GM21786 (cell line): ENCODE measurements around the gene NUMA1.
A peak's percentile ranks its signal among the peaks of the same experiment; 100 is the strongest.

Experiments used
- ATAC-seq: cut with Tn5 transposase; IDR thresholded peaks from one replicate; pipeline ENCODE4 v1.9.1; 2021; ENCODE audit not compliant: unreplicated experiment

NUMA1 gene, protein sequence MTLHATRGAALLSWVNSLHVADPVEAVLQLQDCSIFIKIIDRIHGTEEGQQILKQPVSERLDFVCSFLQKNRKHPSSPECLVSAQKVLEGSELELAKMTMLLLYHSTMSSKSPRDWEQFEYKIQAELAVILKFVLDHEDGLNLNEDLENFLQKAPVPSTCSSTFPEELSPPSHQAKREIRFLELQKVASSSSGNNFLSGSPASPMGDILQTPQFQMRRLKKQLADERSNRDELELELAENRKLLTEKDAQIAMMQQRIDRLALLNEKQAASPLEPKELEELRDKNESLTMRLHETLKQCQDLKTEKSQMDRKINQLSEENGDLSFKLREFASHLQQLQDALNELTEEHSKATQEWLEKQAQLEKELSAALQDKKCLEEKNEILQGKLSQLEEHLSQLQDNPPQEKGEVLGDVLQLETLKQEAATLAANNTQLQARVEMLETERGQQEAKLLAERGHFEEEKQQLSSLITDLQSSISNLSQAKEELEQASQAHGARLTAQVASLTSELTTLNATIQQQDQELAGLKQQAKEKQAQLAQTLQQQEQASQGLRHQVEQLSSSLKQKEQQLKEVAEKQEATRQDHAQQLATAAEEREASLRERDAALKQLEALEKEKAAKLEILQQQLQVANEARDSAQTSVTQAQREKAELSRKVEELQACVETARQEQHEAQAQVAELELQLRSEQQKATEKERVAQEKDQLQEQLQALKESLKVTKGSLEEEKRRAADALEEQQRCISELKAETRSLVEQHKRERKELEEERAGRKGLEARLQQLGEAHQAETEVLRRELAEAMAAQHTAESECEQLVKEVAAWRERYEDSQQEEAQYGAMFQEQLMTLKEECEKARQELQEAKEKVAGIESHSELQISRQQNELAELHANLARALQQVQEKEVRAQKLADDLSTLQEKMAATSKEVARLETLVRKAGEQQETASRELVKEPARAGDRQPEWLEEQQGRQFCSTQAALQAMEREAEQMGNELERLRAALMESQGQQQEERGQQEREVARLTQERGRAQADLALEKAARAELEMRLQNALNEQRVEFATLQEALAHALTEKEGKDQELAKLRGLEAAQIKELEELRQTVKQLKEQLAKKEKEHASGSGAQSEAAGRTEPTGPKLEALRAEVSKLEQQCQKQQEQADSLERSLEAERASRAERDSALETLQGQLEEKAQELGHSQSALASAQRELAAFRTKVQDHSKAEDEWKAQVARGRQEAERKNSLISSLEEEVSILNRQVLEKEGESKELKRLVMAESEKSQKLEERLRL (N-terminal part only)

DNA sequence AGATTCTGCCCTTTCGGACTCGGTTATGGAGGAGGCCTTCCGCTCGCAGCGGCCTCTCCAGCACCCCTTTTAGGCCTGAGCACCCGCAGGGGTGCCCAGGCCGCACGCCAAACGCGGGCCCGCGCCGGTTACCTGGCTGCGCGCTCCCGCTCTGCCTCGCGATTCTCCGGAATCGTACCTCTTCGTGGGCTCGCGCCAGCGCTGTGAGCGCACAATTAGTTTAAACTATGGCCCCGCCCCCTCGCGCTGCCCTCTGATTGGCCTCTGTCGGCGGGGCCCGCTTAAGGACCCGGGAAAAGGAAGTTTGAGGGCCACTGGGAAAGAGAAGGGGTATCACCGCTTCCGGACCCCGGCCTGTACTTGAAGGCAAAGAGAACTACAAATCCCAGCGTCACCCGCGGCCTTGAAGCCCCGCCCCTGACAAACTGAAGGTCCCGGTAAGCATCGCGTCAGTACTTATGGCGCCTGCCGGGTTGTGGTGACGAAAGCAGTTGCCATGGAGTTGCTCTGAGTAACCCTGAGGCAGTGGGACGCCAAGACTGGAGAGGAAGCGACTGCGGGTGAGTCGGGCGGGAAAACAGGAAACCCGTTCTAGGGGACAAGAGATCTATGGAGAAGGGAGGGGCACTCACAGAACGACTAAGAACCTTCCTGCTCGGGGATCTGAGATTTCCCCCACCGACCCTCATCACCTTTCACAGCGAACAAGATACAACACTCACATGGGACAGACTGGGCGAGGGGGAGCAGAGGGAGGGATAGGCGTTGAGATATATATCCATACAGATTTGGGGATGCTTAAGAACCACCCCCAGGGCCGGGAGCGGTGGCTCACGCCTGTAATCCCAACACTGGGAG lies at the start of gene NUMA1, which contains the start of gene LRRC51:
Gene NUMA1, minus strand, starts transcription at position 217 of the 858 bp plus-strand sequence. CDS start 44,599 bp downstream, outside the sequence.
Gene LRRC51, plus strand, starts transcription at position 525 of the 858 bp plus-strand sequence. CDS start 8,234 bp downstream, outside the sequence.
- ATAC-seq: peak; percentile 98

DNA sequence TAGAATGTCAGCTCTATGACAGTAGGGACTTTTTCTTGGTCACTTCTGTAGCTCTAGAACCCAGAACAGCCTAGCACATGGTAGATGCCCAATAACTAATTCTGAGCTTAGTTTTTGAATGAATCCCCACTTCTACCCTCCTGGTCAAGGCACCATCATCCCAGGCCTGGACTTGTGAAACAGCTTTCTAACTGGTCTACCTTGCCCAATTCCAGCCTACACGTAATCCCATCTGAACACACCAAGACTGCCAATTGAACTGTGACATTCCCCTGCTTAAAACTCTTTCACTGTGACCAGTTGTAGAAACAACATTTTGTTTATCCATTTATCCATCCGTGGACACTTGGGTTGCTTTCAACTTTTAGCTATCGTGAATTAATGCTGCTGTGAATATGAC lies 49.0 kb upstream of the NUMA1 start:
- ATAC-seq: no peak

DNA sequence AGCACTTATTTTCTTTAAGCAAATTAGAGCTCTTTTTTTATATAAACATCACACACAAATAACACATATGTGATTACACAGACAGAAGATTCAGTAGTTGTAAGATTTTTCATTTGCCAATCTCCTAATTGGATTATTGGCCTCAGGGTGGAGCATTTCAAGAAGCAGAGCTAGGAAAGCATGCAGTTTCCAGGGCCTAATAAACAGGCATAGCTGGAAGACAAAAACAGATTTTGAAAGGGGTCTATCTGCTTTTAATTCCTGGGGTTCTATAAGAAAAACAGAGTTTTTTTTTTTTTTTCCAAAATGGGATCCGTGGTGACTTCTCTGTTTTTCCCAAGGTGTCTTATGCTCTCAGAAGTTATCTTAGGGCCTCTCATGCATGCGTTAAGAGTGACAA lies 47.6 kb upstream of the NUMA1 start:
- no peak for ATAC-seq

DNA sequence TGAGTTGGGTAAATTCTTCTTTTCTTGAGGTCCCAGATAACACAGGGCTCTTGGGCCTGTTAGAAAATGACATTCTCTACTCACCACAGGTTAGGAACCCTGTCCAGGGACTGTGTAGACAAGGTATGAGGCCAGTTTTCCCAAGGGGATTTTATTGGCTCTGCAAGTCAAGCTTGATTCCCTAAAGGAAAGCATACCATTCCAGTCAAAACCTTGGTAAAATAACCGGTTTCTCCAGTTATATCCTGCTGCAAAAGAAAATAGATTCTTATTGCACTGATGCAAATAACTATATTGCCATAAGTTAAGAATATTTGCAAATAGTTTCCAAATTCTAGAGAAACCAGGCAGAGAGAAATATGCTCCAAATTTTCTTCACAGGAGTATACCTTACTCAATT lies 45.6 kb upstream of the NUMA1 start:
- ATAC-seq: no peak

DNA sequence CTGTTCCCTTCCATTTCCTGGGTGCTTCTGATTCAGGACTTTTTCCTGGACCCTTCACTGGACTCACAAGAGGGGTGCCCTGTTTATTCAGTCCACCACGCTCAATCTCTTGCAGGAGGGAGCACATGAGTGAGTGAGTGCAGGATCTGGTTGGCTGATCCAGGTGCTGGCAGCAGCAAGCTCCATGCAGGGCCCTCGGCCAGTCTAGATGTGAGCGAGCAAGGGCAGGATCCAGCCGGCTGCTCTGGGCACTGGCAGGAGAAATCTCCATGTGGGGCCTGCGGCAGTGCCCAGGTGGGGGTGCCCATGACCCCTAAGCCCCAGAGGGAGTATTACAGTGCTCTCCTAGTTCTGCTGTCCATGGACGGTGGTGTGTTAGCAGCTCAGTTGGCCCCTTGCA lies 43.7 kb upstream of the NUMA1 start:
- ATAC-seq: no peak

DNA sequence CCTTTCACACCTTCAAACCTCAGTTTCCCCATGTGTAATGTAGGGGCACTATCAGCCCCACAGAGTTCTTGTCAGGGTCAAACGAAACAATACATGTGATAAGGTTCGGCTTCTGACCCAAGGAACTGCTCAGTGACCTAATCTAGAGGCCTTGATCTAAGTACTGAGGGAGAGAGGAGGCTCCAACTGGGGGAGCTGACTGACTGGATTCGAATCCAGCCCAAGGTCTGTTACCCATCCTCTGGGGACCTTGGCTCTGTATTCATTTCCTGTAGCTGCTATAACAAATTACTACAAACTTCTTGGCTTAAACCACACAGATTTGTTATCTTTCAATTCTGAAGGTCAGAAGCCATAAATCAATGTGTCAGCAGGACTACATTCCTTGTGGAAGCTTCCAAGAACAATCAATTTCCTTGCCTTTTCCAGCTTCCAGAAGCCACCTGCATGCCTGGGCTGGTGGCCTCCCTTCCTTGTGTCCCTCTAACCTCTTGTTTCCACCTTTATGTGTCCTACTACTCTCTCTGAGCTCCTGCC lies 42.8 kb upstream of the NUMA1 start:
- no peak for ATAC-seq

DNA sequence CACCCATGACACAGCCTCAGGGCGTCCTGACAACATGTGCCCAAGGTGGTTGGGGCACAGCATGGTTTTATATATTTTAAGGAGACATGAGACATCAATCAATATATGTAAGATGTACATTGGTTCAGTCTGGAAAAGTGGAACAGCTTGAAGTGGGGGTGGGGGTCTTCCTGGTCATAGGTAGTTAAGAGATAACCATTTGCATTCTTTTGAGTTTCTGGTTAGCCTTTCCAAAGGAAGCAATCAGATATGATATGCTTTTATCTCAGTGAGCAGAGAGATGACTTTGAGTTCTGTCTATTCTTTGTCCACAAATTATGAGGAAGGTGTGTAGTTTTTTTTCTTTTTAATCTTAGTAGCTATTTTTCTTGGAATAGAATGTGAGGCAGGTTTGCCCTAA lies 42.3 kb upstream of the NUMA1 start:
- ATAC-seq: no peak

DNA sequence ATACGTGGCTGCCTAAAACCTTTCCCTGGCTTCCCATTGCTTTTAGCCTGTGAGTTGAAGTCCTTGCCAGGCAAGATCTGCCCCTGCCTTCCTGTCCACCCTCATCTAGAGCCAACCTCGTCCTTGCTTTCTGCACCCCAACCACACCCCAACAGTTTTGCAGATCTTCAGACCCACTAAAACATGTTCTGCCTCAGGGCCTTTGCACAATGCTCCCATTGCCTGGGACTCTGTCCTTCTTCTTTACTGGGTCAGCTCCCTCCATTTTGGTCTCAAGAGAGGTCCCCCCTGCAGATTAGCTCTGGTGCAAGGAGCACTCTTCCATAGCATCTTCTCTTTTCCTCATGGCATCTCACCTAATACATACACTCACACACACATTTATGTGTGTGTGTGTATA lies 40.6 kb upstream of the NUMA1 start:
- ATAC-seq: no peak

DNA sequence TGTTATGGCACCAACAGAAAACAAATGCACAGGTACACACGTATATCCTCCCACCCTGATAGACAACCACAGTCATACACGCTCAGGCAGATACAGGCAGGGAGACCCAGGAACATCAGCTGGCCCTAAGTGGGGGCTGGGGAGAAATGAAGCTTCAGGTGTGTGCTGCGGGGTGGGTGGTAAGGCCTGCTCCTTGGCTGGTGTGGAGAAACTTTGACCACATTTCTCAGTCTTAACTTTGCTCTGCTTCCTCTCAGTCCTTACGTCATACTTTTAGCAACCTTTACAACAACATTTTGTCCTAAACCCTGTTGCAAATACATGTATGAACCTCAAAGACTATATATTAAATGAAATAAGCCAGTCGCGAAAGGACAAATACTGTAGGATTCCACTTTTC lies 38.9 kb upstream of the NUMA1 start:
- ATAC-seq: no peak

DNA sequence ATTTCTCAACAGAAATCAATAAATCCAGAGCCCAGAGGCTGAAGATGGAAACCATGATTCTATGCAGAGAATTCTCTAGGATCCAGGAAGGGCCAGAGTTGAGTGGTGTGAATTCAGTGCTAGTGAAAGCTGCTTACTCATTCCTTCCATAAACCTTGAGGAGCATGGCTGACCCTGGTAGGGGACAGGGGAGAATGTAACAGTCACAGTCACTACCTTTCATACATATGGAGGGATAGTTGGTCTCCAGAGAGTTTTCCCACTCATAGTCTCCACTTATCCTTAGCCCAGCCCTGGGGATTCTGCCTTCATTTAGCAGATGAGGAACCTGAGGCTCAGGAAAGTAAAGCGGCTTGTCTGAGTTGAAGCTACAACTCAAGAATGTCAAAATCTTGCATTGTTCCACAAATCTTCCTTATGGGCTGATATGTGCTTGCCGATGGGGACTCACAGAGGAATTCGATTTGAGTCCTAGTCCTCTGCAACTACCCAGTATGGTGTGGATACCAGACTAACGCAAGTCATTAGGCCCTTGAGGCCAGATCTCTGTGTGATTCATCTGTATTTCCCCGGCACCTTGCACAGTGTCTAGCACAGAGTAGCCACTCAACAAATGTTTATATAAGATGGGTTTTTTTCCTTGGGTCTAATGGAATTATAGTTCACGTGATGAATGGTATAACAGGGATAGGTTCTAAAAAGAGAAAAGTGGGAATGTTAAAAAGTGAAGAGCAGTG lies 35.8 kb upstream of the NUMA1 start:
- no peak for ATAC-seq

DNA sequence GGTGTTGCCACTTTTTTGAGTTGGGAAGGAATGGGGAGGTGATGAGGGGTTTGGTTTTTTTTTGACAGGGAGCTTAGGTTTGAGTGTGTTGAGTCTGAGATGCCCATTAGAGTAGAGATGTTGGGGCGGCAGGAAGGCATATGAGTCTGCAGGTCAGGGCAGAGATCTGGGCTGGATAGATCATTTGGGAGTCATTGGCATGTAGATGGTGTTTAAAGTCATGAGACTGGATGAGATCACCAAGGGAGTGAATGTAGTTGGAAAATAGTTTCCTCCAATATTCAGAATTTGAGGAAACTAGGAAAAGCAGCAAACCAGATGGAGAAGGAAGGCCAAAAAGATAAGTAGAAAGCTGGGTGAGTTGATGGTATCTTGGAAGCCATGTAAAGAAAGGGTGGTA lies 34.2 kb upstream of the NUMA1 start:
- no peak for ATAC-seq

DNA sequence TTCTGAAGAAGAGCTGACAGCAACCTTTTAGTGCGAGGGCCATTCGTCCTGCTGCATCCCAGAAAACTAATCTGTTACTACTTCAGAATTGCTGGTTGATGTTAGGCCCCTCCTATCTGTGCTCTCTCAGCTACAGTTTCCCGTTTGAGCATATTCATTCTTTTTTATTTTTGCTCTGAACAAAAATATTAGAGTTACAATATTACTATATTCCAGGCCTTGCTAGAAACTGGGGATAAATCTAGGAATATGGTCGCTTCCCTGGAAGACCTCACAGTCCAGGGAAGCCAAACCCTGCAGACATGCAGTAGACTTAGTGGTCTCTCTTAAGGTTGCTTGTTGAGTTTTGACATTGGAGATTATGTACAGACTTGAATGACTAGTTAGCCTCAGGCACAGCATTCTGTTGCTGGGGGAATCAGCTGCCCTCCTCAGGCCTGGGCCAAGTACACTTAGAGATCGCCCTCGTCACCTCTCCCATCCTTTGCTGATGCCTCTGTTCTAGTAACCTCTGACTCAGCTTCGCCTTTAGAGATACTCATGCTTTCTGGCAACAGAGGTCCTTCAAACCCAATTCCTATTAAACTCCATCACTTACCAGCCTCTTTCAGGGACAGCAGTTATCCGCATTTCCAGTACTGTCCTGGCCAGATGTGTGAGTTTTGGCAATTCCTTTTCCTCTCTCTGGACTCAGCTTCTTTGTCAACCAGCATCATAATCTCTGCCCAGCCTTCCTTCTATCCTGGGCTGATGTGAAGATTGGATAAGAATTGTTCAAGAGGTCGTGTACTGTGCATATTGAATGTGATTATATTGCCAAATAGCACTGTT lies 32.9 kb upstream of the NUMA1 start:
- ATAC-seq: no peak

DNA sequence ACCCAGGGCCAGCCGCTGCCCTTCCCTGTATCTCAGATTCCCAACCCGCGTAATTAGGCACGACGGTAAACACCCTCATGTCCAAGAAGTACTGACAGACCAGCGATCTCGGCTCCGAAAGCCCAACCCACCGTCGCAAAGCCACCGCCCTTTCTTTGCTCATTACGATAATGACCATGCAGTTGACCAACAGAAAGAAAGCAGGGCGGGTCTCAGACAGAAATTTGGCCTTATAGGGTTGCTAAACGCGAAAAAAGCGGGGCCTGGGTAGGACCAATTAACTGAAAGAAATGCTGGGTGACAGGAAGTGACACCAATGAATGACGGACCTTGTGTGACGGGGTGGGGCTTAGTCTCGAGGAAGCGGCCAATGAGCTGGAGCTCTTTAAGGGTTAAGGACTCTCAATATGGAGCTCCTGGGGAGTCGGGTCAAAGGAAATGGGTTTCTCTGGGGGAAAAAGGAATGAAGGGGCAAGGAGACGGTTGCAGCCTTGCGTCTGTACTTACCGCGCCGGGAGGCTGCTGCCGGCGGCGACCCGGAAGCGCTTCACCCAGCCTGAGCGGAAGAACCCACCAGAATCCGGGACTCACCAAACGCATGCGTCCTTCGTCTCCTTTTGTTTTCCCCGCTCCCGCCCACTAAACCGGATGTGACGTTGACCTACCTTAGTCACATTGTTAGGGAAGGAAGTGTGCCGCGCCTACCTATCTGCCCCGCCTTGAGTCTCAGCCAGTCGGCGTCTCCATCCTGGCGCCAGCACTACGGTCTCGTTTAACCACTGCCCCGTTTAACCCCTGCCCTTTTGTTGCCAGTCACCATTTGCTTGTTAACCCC lies 32.0 kb upstream of the NUMA1 start, which contains the start of gene ANAPC15:
Gene ANAPC15, minus strand, starts transcription at position 553 of the 835 bp plus-strand sequence. CDS start 1,419 bp downstream, outside the sequence.
- ATAC-seq: peak; percentile 89

DNA sequence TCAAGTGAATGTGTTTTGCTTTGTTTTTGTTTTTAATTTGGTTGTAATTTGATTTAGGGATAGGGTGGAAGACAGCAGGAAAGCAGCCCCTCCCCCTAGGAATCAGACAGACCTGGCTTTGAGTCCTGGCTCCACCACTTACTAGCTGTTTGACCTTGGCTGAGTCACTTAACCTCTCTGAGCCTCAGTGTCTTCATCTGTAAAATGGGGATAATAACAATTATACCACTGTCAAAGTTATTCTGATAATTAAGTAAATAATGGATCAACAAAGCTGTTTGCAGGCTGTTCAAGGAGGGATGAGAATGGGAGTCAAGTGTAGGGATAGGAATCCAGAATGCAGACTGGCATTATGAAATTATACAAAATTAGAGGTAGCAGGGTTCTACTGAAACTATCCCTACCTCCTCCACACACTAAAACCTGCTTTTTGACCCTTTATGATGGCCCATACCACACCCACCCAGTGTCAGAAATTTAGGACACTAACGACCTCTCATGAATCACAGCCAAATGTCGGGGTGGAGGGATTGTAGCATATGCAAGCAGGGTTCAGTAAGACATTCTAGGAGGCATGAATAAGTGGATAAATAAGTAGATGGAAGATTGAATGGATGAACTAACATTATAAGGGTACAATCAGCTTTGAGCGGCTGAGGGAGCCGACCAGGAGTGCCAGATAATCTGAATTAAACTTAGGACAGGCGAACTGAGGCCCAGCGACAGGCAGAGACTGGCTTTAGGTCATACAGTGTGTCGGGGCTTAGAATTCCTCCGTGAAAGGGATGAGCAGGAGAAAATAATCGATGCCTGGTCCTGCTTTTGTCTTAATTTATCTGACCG lies 31.2 kb upstream of the NUMA1 start:
- ATAC-seq: peak; percentile 1

DNA sequence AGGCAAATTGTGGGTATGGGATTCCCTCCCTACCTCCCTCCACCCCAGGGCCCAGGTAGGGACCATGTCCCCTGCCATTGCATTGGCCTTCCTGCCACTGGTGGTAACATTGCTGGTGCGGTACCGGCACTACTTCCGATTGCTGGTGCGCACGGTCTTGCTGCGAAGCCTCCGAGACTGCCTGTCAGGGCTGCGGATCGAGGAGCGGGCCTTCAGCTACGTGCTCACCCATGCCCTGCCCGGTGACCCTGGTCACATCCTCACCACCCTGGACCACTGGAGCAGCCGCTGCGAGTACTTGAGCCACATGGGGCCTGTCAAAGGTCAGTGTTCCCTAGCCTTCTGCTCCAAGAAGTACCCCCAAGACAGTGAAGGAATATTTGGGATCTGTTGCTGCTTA lies 25.5 kb upstream of the NUMA1 start, which contains the start of gene TOMT:
Gene TOMT, plus strand, starts transcription at position 37 of the 400 bp plus-strand sequence. Its CDS starts 28 bp downstream, at position 65.
- no peak for ATAC-seq

DNA sequence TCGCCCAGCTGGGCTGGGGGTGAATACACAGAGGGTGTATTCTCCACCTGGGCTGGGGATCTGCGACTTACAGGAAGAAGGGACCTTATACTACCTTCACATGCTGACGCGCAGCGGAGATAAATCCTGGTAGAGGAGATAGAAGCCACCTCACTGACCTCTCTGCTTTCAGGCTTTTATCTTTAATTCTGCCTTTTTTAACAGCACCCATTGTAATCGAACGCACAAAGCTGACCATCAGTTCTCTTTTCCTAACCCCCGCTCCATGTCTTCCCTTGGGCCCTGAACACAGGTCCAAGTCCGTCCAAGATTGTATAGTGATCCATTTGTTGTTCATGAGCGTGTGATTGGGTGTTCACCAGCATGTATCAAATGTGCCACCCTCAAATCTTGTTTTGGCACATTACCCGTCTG lies 23.4 kb upstream of the NUMA1 start:
- no peak for ATAC-seq
